DOHH2 (cell line): Measurements from ENCODE around the gene UBE2I.

Experiments
- H3F3A ChIP-seq: fragments of 200-600 bp; sonication (generic), shearing (Covaris generic); 2 replicates; pipeline ENCODE4 v1.6.0; 2016; ENCODE audit warnings: antibody characterized with exemption, mild to moderate bottlenecking; ENCODE audit not compliant: control insufficient read depth, insufficient read depth
- H3K27ac ChIP-seq: fragments of 200-600 bp; sonication (generic); 2 replicates; pipeline ENCODE4 v1.5.1; 2014; ENCODE audit warnings: low read depth, mild to moderate bottlenecking, low read length, moderate library complexity
- H3K27me3 ChIP-seq: fragments of 200-600 bp; sonication (generic); 2 replicates; pipeline ENCODE4 v1.6.1; 2014; ENCODE audit warnings: mild to moderate bottlenecking, low read length, mixed read lengths; ENCODE audit not compliant: control insufficient read depth
- H3K36me3 ChIP-seq: fragments of 200-600 bp; sonication (generic); 2 replicates; pipeline ENCODE4 v1.6.1; 2014; ENCODE audit warnings: mild to moderate bottlenecking, low read length, moderate library complexity, mixed read lengths; ENCODE audit not compliant: control insufficient read depth
- H3K4me1 ChIP-seq: fragments of 200-600 bp; sonication (generic); 2 replicates; pipeline ENCODE4 v1.6.1; 2014; ENCODE audit warnings: mild to moderate bottlenecking, low read length, mixed read lengths; ENCODE audit not compliant: control insufficient read depth
- H3K4me2 ChIP-seq: fragments of 200-600 bp; sonication (generic); 2 replicates; pipeline ENCODE4 v1.6.0; 2014; ENCODE audit warnings: mild to moderate bottlenecking, low read length, moderate library complexity
- H3K4me3 ChIP-seq: fragments of 200-600 bp; sonication (generic); 2 replicates; pipeline ENCODE4 v1.5.1; 2014; ENCODE audit warnings: mild to moderate bottlenecking, low read length, mixed read lengths
- H3K79me2 ChIP-seq: fragments of 200-600 bp; sonication (generic); 2 replicates; pipeline ENCODE4 v1.6.1; 2014; ENCODE audit warnings: mild to moderate bottlenecking, low read length, mixed read lengths; ENCODE audit not compliant: control insufficient read depth
- H3K9me2 ChIP-seq: fragments of 200-600 bp; sonication (generic); replicated peaks from 2 replicates; pipeline ENCODE4 v1.6.1; 2014; ENCODE audit warnings: mild to moderate bottlenecking, low read length, mixed read lengths; ENCODE audit not compliant: control insufficient read depth
- H3K9me3 ChIP-seq: fragments of 200-600 bp; sonication (generic); 2 replicates; pipeline ENCODE4 v1.6.1; 2014; ENCODE audit warnings: antibody characterized with exemption, low read length, mixed read lengths; ENCODE audit not compliant: control insufficient read depth, insufficient read depth
- H4K20me1 ChIP-seq: fragments of 200-600 bp; sonication (generic); 2 replicates; pipeline ENCODE4 v1.6.0; 2014; ENCODE audit warnings: low read depth, mild to moderate bottlenecking, antibody characterized with exemption, low read length, moderate library complexity; ENCODE audit not compliant: control insufficient read depth, insufficient read depth
- EZH2phosphoT487 ChIP-seq: fragments of 200-600 bp; sonication (generic); IDR thresholded peaks from 2 replicates; pipeline ENCODE4 v1.6.1; 2017; ENCODE audit warnings: borderline replicate concordance, mild to moderate bottlenecking, antibody characterized with exemption, low read length, moderate library complexity, mixed read lengths
- TF ChIP-seq, protein P1 (sequence below): fragments of 200-600 bp; sonication (generic); IDR thresholded peaks from one replicate; pipeline ENCODE4 v1.5.1; 2014; ENCODE audit warnings: antibody characterized with exemption, mild to moderate bottlenecking, low read depth, low read length; ENCODE audit not compliant: poor library complexity, severe bottlenecking

Gene UBE2I

DNA sequence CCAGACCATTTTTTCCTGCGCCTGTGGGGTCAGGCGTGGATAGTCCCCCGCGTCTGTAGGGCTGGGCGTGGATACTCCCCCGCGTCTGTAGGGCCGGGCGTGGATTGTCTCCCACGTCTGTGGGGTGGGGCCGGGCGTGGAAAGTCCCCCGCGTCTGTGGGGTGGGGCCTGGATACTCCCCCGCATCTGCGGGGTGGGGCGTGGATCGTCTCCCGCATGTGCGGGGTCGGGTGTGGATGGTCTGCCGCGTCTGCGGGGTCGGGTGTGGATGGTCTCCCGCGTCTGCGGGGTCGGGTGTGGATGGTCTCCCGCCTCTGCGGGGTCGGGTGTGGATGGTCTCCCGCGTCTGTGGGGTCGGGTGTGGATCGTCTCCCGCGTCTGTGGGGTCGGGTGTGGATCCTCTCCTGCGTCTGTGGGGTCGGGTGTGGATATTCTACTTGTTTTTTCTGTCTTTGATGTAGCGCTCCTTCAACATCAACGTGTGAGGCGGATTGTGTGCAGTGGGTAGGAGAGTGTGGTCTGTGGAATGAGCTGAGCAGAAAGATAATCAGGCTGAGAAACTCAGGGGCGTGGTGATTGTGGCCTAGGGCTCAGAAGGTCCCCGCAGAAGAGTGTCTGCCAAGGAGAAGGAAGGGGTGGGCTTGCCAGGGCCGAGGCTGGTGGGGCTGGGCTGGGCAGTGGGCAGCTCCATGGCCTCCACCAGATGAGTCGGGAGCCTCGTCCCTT, 45.5 kb downstream of the UBE2I start:
- H3K9me3 ChIP-seq = no peaks in the 10 kb centered on the region
- peaks cover 73% of the 10 kb centered on the region for H3K79me2 ChIP-seq
- no peaks in the 10 kb centered on the region for H3K9me2 ChIP-seq
- H3K4me1 ChIP-seq = peaks cover 13% of the 10 kb centered on the region
- H3K27ac ChIP-seq = no peak overlapping the region
- H4K20me1 ChIP-seq = no peaks in the 10 kb centered on the region
- H3K4me3 ChIP-seq = no peak overlapping the region
- H3F3A ChIP-seq = no peaks in the 10 kb centered on the region
- TF ChIP-seq EZH2phosphoT487 = no peak
- TF ChIP-seq, protein P1, sequence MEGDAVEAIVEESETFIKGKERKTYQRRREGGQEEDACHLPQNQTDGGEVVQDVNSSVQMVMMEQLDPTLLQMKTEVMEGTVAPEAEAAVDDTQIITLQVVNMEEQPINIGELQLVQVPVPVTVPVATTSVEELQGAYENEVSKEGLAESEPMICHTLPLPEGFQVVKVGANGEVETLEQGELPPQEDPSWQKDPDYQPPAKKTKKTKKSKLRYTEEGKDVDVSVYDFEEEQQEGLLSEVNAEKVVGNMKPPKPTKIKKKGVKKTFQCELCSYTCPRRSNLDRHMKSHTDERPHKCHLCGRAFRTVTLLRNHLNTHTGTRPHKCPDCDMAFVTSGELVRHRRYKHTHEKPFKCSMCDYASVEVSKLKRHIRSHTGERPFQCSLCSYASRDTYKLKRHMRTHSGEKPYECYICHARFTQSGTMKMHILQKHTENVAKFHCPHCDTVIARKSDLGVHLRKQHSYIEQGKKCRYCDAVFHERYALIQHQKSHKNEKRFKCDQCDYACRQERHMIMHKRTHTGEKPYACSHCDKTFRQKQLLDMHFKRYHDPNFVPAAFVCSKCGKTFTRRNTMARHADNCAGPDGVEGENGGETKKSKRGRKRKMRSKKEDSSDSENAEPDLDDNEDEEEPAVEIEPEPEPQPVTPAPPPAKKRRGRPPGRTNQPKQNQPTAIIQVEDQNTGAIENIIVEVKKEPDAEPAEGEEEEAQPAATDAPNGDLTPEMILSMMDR = no peak
- H3K27me3 ChIP-seq = no peaks in the 10 kb centered on the region
- no peak overlapping the region for H3K4me2 ChIP-seq
- no peaks in the 10 kb centered on the region; the same call in 1 of the 2 replicates for H3K36me3 ChIP-seq

DNA sequence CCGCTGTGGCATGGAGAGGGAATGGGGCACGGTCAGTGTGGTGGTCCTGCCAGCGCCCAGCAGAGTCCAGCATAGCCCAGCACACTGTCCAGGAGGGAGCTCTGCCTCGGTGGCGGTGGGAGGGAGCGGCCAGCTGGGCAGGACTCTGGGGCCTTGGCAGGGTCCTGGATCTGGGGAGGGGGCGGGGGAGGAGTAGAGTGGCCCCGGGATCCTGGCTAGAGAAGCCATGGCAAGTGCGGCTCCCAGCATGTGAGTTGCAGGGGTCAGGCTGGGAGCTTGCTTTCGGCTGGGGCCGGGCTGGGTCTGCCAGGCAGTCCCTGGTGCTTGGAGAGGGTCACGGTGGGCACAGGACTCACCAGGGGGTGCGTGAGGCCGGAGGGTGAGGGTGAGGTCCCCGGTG, 46.2 kb downstream of the UBE2I start:
- Histone ChIP-seq H3K9me2 (no peaks in the 10 kb centered on the region), H3F3A (no peaks in the 10 kb centered on the region), H3K4me3 (no peak overlapping the region), H4K20me1 (no peaks in the 10 kb centered on the region), H3K27ac (no peak overlapping the region), H3K4me1 (peaks cover 11% of the 10 kb centered on the region), H3K4me2 (no peak overlapping the region), H3K36me3 (no peaks in the 10 kb centered on the region), H3K9me3 (no peaks in the 10 kb centered on the region), H3K79me2 (peaks cover 73% of the 10 kb centered on the region), H3K27me3 (no peaks in the 10 kb centered on the region)
- TF ChIP-seq, protein P1 = no peak
- TF ChIP-seq EZH2phosphoT487 = no peak

DNA sequence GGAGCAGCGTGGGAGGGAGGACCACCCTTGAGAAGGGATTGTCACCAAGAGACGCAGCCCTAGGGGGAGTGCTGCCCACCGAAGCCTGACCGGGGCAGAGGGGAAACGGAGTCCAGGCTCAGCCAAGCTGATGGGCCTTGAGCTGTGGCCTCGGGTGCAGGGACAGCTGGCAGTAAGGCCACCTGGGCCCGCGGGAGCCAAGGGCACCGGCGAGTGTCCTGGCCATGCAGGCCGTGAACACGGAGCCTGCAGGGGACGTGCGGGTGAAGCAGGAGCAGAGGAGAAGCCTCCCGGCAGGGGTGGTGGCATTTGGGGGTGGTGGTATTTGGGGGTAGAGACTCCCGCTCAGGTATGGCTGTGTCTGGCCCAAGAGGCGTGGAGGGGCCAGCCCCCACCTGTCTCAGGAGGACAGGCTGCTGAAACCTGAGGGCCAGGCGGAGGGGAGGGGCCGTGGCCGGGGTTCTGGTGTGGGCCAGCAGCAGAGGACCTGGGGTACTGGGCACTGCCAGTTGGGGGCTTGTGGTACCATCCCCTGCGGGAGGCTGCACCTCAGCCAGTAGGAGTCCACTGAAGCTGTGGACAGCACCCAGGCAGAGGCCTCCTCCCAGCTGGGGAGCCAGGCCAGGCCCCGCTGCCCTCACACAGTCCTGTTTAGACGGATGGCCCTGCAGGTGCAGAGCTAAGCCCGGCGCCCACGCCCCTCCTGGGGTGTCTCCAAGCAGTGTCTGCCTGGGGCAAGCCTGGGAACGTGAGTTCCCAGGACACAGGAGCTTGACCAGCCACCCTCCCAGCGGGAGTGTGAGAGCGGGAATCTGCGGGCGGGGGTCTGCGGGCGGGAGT, 46.8 kb downstream of the UBE2I start:
- Histone ChIP-seq H3K79me2 (peaks cover 68% of the 10 kb centered on the region), H3K4me1 (peaks cover 5% of the 10 kb centered on the region), H3K36me3 (no peaks in the 10 kb centered on the region), H3K4me3 (no peak overlapping the region), H3K27ac (no peak overlapping the region), H4K20me1 (no peaks in the 10 kb centered on the region), H3F3A (no peaks in the 10 kb centered on the region), H3K4me2 (no peak overlapping the region), H3K9me2 (no peaks in the 10 kb centered on the region), H3K9me3 (no peaks in the 10 kb centered on the region), H3K27me3 (no peaks in the 10 kb centered on the region)
- TF ChIP-seq EZH2phosphoT487 = no peak
- TF ChIP-seq, protein P1 = no peak
